ENCODE results near the gene CBLN4. TPM values are rescaled to one million over a fixed set of nuclear protein-coding genes. Genes with fewer than 3 reads are reported as not detected.

Gene CBLN4
- total RNA-seq, 1 experiment from 2014 or later = not detected

DNA sequence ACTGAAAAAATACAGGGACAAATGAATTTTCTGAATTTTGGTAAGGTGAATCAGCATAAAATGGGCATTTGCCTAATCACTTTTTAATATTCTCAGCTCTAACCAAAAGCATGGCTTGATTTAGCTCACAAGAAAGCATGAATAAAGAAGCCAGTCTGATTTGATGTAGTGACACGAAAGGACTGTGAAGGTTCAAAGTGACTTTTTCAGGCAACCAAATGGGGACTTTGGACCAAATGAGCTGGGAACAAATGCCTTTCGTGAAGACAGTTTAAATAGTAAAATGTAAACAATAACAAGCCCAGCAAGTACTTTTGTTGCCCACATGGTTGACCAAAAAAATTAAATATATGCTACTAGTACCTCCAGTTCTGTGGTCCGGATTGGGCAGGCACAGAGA lies 12.9 kb upstream of the CBLN4 start:
- no peak for TF ChIP-seq CTCF (conservative IDR thresholded peaks at IDR 0.05)
- Histone ChIP-seq H4K20me1 (ENCODE audit: control insufficient read depth, insufficient read depth, insufficient read length) (no peaks in the 10 kb centered on the region), H3K14ac (ENCODE audit: insufficient read depth, low read length) (no peak overlapping the region), H2BK120ac (ENCODE audit: low read depth, low read length, poor library complexity, severe bottlenecking) (no peak overlapping the region), H3K27me3 (ENCODE audit: insufficient read depth, low read length) (no peaks in the 10 kb centered on the region), H3K18ac (ENCODE audit: insufficient read length, low read depth, low read length) (no peak overlapping the region), H2BK5ac (ENCODE audit: insufficient read length, low read length) (no peak overlapping the region), H3K27ac (ENCODE audit: insufficient read length, low read depth, low read length) (no peak overlapping the region), H2AK5ac (ENCODE audit: insufficient read length, low read length) (no peak overlapping the region), H2BK15ac (ENCODE audit: low read depth, low read length) (no peak overlapping the region), H4K91ac (ENCODE audit: insufficient read length, low read depth, low read length) (no peak overlapping the region), H3K23ac (ENCODE audit: insufficient read length, low read depth, low read length) (no peak overlapping the region), H3K23me2 (ENCODE audit: insufficient read length, low read depth, low read length, poor library complexity, severe bottlenecking) (no peaks in the 10 kb centered on the region), H3T11ph (ENCODE audit: low read length) (no peak overlapping the region), H4K8ac (replicated peaks; ENCODE audit: insufficient read length, low read depth, low read length) (no peak overlapping the region), H3K9me3 (ENCODE audit: control insufficient read depth, low read depth, low read length) (peaks cover 94% of the 10 kb centered on the region), H4K5ac (ENCODE audit: insufficient read length, low read depth, low read length) (no peak overlapping the region), H3K4ac (ENCODE audit: low read depth, low read length) (no peak overlapping the region), H2BK20ac (ENCODE audit: low read depth, low read length, poor library complexity, severe bottlenecking) (no peak overlapping the region), H2BK12ac (ENCODE audit: insufficient read length, low read depth, low read length) (no peak overlapping the region), H3K79me2 (ENCODE audit: insufficient read depth, low read length) (no peaks in the 10 kb centered on the region), H3K9ac (ENCODE audit: extremely low read depth, insufficient read length, low read length) (no peak overlapping the region), H3K79me1 (ENCODE audit: insufficient read depth, low read depth, low read length, poor library complexity, severe bottlenecking) (no peaks in the 10 kb centered on the region), H3K56ac (ENCODE audit: insufficient read length, low read depth, low read length) (no peak overlapping the region), H3K4me1 (ENCODE audit: insufficient read depth, low read length) (no peaks in the 10 kb centered on the region), H2AFZ (ENCODE audit: low read length) (no peak overlapping the region), H3K4me2 (ENCODE audit: insufficient read depth, insufficient read length, low read length) (no peak overlapping the region)
- Mint-ChIP-seq H3K4me1 (no peaks in the 10 kb centered on the region), H3K9me3 (peaks cover 95 to 96% of the 10 kb centered on the region in 2 experiments), H3K27me3 (ENCODE audit: low read depth) (no peaks in the 10 kb centered on the region; the same call in none of the 2 replicates), H3K4me3 (no peak overlapping the region), H3K27ac (no peak overlapping the region), H3K36me3 (ENCODE audit: insufficient read depth in 1 of 3, low read depth in 3 of 3) (peaks cover 5 to 27% (median 12%) of the 10 kb centered on the region in 3 experiments; a peak in 6 of 7 replicates)
- no peak for DNase-seq
- WGBS (ENCODE audit: extremely low coverage, insufficient read length, low lambda C conversion rate) = no CpG with 5 or more reads among the region's 3 CpGs

Measured in H9 (cell line).